ENCODE measurements around the gene IPCEF1.
A peak's percentile ranks its signal among the peaks of the same experiment; 100 is the strongest.

IPCEF1 gene

GRCh38 chr6:154292066-154292465 lies 64.5 kb downstream of the IPCEF1 start:
- H3K27ac ChIP-seq: no peak overlapping the region
- TF ChIP-seq ZFX (IDR thresholded peaks at IDR 0.05) (no peak), CTCF (conservative IDR thresholded peaks at IDR 0.05) (no peak)

GRCh38 chr6:154289818-154290508 lies 66.6 kb downstream of the IPCEF1 start:
- TF ChIP-seq ZFX (IDR thresholded peaks at IDR 0.05): no peak
- TF ChIP-seq CTCF (conservative IDR thresholded peaks at IDR 0.05): 0 out of 2 replicates have a peak, but pooled peaks have one; percentile 5
- no peak overlapping the region for H3K27ac ChIP-seq

- TF ChIP-seq CTCF (conservative IDR thresholded peaks at IDR 0.05) (no peak), ZFX (IDR thresholded peaks at IDR 0.05) (no peak)
- no peak overlapping the region for H3K27ac ChIP-seq
These were observed 70.8 kb downstream of the IPCEF1 start for GRCh38 chr6:154285826-154286225.

GRCh38 chr6:154284313-154284853 lies 72.2 kb downstream of the IPCEF1 start:
- TF ChIP-seq CTCF (conservative IDR thresholded peaks at IDR 0.05): no peak
- no peak for TF ChIP-seq ZFX (IDR thresholded peaks at IDR 0.05)

GRCh38 chr6:154280521-154280920 lies 76.1 kb downstream of the IPCEF1 start:
- H3K27ac ChIP-seq: no peak overlapping the region
- TF ChIP-seq CTCF (conservative IDR thresholded peaks at IDR 0.05): no peak
- TF ChIP-seq ZFX (IDR thresholded peaks at IDR 0.05): no peak

More at GRCh38 chr6:154284313-154284853, 72.2 kb downstream of the IPCEF1 start:
- no peak overlapping the region for H3K27ac ChIP-seq

- TF ChIP-seq CTCF (conservative IDR thresholded peaks at IDR 0.05) (peak; percentile 44), ZFX (IDR thresholded peaks at IDR 0.05) (no peak)
These were observed 79.0 kb downstream of the IPCEF1 start for GRCh38 chr6:154277629-154278017.

GRCh38 chr6:154276810-154277628 lies 79.6 kb downstream of the IPCEF1 start:
- H3K27ac ChIP-seq: no peak overlapping the region
- TF ChIP-seq ZFX (IDR thresholded peaks at IDR 0.05): no peak
- peak; percentile 74 for TF ChIP-seq CTCF (conservative IDR thresholded peaks at IDR 0.05)

More at GRCh38 chr6:154277629-154278017, 79.0 kb downstream of the IPCEF1 start:
- no peak overlapping the region for H3K27ac ChIP-seq
